ENCODE results near the gene SLC39A7.

The SLC39A7 gene

DNA sequence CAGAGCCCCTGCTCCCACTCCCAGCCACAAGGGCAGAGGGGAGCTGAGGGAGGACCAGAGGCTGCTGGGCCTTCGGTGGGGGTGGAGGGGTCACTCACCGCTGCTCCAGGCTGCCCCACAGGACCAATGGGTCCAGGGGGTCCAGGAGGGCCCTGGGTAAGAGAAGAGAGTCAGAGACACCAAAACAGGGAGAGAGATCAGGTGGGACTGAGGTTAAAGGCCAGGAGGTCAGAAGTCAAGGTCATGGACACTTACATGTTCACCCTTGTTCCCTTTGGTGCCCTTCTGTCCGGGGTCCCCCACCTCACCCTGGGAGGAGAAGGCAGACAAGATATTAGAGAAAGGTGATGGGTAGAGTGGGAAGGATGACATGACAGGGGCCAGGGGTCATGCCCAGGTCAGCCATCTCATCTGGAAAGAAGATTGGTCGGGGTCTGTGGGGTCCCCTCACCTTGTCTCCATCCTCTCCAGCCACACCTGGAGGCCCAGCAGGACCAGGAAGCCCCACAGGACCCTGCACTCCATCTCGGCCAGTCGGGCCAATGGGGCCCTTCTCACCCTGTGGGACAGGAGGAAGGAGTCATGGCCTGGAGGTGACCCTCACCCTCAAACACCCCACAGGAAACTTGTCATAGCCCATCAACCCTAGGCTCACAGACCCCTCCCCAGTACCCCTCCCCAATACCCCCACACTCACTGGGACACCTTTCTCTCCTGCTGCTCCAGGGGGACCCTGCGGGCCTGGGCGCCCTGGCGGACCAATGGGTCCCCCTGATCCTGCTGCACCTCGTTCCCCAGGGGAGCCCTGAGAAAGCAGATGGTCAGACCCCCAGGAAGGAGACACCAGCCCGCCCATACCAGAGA, 29.4 kb upstream of the SLC39A7 start:
- DNase-seq = no peak

- no peak for DNase-seq
Measured at GRCh38 chr6:33171880-33172687, 28.6 kb upstream of the SLC39A7 start.

- DNase-seq = no peak
Measured at GRCh38 chr6:33172688-33173534, 27.8 kb upstream of the SLC39A7 start.

DNA sequence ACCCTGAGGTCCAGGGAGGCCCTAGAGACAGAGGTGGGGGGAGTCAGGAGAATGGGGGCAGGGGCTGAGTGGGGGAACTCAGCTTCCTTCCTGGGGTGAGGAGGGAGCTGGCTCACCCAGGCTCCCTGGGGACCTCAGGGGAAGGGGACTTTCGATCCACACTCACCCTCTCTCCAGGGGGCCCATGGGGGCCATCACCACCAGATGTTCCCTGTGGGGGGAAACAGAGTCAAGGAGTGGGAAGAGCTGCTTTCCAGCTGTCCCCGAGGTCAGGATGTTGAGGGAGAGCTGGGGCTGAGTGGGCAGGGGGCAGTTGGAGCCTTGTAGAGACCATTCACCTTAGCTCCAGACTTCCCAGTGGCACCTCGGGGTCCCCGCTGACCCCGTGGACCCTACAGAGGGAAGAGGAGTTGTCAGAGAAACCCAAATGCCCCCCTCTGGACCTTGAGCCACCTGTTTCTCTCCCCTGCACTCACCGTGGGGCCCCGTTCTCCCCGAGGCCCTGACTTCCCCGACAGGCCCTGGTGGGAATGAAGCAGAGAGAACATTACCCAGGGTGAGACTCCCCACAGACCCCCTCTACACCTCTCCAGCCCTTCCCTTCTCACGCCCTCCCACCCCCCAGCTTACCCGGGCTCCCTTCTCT, 27.0 kb upstream of the SLC39A7 start:
- no peak for DNase-seq

GRCh38 chr6:33174784-33175183, 25.9 kb upstream of the SLC39A7 start:
- DNase-seq = no peak

- no peak for DNase-seq
Measured at GRCh38 chr6:33175436-33176069, 25.1 kb upstream of the SLC39A7 start.

- no peak for DNase-seq
Measured at GRCh38 chr6:33176906-33177305, 23.8 kb upstream of the SLC39A7 start.

- DNase-seq = no peak
Measured at GRCh38 chr6:33177552-33178446, 22.9 kb upstream of the SLC39A7 start.

DNA sequence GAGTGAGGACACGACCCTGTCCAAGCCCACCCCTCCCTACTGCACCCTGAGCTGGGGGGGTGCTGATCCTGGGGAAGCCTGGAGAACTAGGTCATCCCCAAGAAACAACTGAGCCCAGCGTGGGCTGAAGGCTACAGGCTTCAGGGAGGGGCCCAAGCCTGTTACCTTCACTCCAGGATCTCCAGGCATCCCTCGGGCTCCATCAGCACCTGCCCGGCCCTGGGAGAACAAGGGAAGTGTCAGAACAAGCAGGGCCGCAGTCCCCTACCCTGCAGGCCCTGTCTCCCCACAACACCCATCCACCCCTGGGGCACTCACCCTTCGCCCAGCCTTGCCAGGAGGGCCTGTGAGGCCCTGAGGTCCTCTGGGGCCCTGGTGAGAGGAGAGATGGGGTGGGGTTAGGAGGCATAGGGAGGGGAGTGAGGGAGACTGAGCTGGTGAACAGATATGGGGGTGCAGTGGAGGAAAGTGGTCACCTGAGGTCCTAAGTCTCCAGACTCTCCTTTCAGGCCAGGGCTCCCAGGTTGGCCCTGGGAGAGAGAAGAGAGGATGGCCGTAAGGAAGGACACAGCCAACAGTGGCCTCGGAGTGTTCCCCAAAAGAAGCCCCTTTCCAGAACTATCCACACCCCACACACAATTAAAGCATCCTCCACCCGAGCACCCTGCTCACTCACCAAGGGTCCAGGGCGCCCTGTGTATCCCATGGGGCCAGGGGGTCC, 21.8 kb upstream of the SLC39A7 start:
- DNase-seq = no peak

DNA sequence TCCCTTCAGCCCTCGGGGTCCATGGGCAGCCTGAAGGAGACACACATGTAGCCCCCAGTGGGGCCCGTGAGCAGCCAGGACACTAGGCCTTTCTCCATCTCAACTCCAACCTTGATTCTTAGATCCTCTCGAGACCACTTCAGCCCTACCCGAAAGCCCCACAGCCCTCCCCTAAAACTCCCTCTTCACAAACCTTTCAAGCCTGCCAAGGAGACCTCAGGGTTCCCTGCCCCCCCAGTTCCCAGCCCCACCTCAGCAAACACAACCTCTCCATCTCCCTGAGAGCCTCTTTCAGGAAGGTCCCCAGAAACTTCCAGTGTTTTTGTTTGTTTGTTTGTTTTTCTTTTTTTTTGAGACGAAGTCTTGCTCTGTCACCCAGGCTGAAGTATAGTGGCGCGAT, 19.5 kb upstream of the SLC39A7 start:
- no peak for DNase-seq

- DNase-seq = no peak
Measured at GRCh38 chr6:33183071-33183683, 17.5 kb upstream of the SLC39A7 start.

DNA sequence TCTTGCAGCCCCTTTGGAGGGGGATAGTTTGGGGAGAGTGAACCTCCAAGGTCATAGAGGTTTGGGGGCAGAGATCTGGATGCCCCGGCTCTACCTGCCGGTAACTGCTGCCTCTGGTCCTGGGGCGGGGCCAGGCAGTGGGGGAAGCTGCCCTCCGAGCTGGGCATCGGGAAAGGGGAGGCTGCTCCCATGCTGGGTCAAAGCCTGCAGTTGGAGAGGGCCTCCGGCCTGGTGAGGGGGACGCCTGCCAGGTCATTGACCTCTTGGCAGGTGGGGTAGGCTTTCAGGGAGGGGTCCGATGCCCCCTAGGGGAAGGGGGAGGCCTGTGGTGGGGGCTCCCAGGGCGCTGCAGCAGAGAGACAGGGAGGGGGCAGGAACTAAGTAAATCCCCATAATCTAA, 15.5 kb upstream of the SLC39A7 start:
- DNase-seq = no peak

DNA sequence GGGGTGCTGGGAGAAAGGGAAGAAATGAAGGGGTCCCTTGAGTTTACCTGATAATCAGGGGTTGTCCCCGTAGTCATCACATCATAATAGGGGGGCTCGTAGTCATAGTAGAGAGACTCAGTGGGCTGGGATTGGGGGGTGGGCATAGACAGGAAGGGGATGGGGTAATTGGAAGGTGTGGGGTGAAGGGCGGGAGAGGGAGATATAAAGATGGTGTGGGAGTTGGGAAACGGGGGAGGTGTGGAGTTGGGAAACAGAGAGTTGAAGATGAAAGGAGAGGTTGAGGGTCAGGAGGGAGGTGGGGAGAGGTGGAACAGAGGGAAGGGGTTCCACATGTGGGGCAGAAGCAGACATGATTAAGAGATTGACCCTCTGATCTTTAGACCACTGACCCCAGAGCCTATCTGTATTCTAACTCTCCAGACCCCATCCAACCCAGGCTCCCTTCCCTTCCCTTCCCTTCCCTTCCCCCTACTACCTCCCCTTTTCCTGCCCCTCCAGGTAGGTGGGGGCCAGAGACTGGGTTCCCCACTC, 14.9 kb upstream of the SLC39A7 start:
- DNase-seq = no peak

GRCh38 chr6:33187809-33188208, 12.9 kb upstream of the SLC39A7 start:
- no peak for DNase-seq

DNA sequence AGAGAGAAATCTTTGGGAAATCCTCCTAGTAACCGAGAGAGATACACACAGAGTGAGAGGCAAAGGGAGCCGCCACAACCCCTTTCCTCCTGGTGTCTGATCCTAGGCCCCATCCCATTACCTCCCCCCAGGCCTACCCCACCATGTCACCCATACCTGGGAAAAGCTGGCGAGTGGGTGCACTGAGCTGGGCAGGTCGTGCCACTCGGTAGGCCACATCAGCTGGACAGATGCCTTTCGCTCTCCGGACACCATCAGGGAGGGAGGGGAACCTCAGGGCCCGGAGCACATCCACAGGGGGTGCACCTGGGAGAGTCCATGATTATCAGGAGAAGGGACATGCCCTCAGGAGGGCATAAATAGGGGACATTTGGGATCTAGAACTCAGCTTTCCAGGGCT, 11.5 kb upstream of the SLC39A7 start:
- no peak for DNase-seq

GRCh38 chr6:33189625-33190448, 10.8 kb upstream of the SLC39A7 start:
- no peak for DNase-seq

GRCh38 chr6:33190504-33191107, 10.1 kb upstream of the SLC39A7 start:
- DNase-seq = no peak

- no peak for DNase-seq
Measured at GRCh38 chr6:33191383-33192104, 9.1 kb upstream of the SLC39A7 start.
